Right ventricle myocardium inferior (tissue), 1 donor: ENCODE measurements around the gene KISS1R. TPM values are rescaled to one million over a fixed set of nuclear protein-coding genes. Genes with fewer than 3 reads are reported as not detected.

ENCODE experiments used
- ATAC-seq: fragments of 200-7000 bp; cut with Tn5 transposase; one replicate; pipeline ENCODE4 v1.9.1; 2020; ENCODE audit warnings: mild to moderate bottlenecking, moderate library complexity
- DNase-seq: peaks from one replicate; pipeline ENCODE4 v3.0.0; 2021; ENCODE audit errors: missing footprints
- intact Hi-C: fragments of 100-400 bp; cut with DNase I; formaldehyde crosslinking; loops from one replicate; pipeline ENCODE4 v1.11.0; 2022
- total RNA-seq: library from RNA; stranded (reverse); fragmentation: NEBNext Ultra II Directional; extraction: Animal tissue kit (Norgen Biotek cat#: 25700); gene quantifications from one replicate; pipeline ENCODE4 v1.2.1, GENCODE V29; 2021
- donor health status: DM: no; HTN: yes; CAD: no; lungs with severe emphysema.

Gene KISS1R
- total RNA-seq, 1 donor from 2014 or later, result not detected

DNA sequence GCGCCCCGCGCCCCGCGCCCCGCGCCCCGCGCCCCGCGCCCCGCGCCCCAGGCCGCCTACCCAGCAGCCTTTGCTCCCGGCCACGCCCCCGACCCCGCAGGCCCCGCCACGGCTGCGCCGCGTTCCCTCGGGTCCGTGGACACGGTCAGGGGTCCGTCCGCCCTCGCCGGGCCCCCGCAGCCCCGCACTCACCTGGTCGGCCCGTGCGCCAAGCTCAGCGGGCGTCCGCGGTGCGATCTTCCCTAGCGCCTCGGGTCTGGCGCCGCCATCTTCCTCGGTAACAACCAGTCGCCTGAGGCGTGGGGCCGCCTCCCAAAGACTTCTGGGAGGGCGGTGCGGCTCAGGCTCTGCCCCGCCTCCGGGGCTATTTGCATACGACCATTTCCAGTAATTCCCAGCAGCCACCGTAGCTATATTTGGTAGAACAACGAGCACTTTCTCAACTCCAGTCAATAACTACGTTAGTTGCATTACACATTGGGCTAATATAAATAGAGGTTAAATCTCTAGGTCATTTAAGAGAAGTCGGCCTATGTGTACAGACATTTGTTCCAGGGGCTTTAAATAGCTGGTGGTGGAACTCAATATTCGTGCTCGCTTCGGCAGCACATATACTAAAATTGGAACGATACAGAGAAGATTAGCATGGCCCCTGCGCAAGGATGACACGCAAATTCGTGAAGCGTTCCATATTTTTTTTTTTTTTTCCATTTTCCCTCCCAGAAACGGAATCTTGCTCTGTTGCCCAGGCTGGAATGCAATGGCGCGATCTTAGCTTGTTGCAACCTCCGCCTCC lies 24.0 kb upstream of the KISS1R start, which contains the start of the genes MED16 and RNU6-9:
Gene MED16, minus strand, starts transcription at position 294 of the 796 bp plus-strand sequence. CDS start 2,056 bp downstream, outside the sequence.
Gene RNU6-9, plus strand, starts transcription at position 591 of the 796 bp plus-strand sequence.
- peak; percentile 98 for ATAC-seq
- intact Hi-C loops, result no loop called here
- peak; percentile 96 for DNase-seq

DNA sequence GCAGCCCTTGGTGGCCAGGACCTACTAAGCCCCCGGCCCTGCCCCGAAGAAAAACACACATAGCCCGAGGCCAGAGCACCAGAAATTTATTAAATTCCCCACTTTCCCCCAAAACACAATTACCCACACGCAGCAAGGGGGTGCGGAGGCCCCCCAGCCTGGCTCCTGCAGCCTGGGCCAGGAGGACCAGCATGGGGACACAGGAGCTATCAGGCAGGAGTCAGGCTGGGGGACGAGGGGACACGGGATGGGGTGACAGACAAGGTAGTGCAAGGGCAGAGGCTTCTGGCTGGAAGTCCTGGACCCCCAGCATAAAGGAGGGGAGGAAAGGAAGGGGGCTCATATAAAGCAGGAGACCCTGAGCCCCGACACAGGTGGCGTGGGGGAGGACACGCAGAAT lies 20.7 kb upstream of the KISS1R start:
- intact Hi-C loops, result no loop called here
- ATAC-seq, result no peak
- DNase-seq, result no peak

DNA sequence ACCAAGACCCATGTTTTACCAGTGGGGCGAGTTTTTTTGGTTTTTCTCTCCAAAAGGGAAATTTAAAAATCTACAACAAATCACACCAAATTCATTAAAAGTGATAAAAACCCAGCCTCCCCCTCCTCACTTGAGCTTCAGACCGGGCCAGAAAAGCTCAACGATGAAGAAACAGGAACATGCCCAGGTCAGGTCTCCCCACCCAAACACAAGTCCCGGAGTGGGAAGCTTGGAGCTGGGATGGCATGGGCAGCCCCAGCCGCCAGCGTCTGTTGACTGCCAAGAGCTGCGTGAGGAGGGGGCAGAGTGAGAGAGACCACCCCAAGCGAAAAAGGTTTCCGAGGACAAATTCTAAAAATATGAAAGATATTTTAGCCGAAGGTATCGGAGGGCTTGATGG lies 20.1 kb upstream of the KISS1R start:
- ATAC-seq (no peak), DNase-seq (no peak)
- intact Hi-C loops, result no loop called here

DNA sequence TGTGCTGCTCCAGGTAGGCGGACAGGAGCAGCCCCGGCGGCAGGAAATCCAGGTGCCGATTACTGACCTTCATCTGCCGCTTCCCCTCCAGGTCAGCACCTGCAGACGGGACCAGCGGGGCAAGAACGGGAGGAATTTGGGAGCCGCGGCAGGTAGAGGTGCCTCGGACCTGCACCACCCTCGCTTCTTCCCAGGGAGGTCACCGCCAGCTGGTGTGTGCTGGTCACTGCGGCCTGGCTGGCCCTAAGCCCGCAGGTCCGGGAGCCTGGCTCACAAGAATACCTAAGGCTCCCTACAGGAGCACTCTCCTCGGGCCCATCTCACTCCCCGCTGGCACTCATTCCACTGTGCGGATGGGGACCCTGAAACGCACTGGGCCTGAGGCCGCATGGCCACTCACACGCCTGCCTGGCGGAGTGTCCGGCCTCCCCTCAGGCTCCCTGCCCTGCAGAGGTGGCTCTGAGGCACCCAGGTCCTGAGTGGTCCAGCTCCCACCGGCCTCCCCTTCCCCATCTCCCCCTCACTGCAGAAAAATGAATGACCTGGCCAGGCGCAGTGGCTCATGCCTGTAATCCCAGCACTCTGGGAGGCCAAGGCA lies 19.6 kb upstream of the KISS1R start:
- DNase-seq, result no peak
- no peak for ATAC-seq
- intact Hi-C loops, result no loop called here

DNA sequence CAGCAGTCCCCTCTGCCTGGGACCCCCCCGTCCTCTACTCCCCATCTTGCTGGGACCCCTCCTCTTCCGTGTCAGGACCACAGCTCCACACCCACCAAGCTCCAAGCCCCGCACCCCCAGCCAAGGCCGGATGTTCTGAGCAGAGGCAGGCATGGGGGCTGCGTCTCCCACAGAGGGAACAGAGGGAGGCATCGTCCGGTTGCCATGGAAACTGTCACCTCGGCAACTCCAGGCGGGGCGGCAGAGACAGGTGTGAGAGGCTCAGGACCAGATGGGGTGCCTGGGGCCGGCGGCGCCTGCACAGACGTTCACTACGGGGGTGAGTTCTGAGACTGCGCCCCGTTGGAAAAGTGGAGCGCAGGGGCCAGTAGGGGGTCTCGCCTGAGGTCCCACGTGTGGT lies 18.5 kb upstream of the KISS1R start:
- ATAC-seq (no peak), DNase-seq (no peak)
- intact Hi-C loops, result no loop called here

DNA sequence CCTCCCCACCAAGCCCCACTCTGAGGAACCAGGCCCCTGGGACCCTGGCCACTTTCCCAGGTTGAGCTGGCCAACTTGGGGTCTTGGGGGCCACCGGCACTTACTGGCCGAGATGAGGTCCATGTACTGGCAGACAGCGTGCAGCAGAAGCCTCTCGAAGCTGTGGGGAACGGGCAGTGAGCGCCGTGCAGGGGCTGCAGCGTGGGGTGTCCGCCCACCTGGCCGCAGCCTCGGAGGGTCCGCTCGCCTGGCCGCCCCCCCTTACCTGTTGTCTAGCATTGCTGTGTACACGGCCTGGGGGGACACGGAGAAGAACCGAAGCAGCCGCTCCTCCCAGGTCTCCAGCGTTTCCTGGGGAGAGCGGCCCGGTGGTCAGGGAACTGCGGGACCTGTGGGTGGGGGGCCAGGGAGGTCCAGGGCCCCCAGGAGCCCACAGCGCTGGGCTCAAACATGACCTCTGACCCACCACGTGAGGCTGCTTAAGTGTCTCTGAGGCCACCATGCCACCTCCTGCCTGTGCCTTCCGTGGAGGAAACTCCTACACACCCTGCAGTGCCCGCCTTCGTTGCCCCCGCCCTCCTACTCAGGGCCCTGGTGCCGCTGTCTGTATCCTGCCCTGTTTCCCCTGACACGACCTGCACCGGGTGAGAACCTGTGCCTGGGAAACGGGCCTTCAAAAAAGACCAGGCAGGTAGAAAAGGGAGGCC lies 17.6 kb upstream of the KISS1R start:
- ATAC-seq, result no peak
- DNase-seq, result no peak
- intact Hi-C loops, result no loop called here

DNA sequence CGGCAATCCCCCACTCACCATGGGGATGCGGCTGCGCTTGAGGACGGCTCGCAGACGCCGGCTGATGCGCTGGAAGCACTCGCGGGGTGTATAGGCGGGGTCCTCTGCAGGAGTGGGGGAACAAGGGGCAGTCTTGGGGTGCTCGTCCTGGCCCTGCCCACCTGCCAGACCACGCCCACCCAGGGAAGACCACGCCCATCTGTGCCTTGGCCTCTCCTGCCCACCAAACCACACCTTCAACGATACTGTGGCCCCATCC lies 17.2 kb upstream of the KISS1R start:
- DNase-seq, result no peak
- no peak for ATAC-seq
- intact Hi-C loops, result no loop called here

DNA sequence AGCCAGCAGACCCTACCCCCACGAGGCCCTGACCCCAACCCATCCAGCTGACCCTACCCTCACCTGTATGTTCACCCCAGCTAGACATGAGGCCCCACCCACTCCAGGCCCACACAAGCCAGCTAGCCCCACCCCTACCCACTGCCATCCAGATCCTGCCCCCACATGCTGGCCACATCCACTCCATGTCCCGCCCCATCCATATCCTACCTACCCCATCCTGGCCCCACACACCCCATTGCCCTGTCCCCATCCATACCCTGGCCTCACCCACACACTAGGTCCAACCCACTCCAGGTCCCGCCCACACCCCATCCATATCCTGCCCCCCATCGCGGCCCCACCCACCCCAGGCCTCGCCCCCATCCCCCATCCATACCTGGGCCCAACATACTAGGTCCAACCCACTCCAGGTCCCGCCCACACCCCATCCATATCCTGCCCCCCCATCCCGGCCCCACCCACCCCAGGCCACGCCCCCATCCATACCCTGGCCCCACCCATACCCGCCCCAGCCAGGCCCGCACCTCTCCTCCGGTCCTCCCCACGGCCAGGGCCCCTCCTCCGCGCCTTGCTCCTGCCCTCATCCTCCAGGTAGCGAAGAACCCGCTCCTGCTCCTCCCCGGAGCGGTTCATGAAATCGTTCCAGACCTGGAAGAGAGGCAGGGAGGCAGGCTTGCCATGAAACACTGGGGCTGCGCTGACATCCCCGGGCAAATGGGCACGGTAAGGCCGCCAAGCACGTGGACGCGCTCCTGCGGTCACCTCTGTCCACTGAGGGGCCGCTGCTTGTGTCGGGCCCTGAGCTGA lies 16.6 kb upstream of the KISS1R start:
- DNase-seq (no peak), ATAC-seq (peak; percentile 9)
- intact Hi-C loops, result no loop called here

DNA sequence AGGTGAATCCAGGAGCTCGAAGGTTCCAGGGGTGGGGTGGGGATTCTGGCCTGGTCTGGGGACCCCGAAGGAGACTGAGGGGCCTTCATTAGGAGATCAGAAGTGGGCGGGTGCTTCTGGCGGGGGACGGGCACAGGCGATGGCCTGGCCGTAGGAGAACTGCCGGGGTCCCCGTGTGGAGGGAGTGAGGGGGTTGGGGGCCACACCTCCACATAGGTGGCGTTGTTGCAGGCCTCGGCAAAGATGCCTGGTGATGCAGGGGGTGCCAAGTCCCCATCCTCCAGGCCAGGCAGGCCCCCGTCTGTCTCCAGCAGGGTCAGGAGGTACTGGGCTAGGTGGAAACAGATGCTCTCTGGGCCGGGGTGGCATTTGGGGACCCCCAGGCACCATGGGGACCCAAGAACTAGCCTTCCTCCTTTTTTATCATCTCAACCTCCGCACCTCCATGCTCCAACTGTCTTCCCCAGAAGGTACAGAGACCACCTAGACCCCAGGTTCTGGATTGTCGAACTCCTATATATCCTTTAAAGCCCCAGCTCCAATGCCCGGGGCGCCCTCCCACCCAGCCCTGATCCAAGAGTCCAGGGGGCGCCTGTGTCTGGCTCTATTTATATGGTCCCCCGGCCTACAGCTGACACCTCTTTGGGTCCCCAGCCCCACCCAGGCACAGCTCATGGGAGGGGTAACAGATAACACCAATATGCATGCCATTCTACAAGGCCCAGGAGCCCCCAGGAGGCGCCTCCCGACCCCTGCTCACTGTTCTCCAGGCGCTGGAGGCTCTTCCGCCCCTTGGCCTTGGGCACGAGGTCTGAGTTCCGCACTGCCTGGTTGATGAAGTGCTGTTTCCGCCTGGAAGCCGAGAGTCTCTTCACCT lies 15.7 kb upstream of the KISS1R start:
- no peak for ATAC-seq
- intact Hi-C loops, result no loop called here
- no peak for DNase-seq

DNA sequence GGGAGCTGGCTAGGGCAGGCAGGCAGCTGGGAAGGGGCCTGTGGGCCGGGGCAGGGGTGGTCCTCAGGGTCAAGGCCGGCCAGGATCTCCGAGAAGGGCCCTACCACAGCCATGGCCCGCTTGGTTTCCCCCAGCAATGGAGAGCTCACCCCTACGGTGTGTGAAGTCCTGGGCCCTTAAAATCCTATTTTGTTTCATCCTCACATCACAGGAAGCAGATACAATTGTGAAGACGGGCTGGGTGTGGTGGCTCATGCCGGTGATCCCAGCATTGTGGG lies 15.1 kb upstream of the KISS1R start:
- ATAC-seq, result no peak
- intact Hi-C loops, result no loop called here
- DNase-seq, result no peak

DNA sequence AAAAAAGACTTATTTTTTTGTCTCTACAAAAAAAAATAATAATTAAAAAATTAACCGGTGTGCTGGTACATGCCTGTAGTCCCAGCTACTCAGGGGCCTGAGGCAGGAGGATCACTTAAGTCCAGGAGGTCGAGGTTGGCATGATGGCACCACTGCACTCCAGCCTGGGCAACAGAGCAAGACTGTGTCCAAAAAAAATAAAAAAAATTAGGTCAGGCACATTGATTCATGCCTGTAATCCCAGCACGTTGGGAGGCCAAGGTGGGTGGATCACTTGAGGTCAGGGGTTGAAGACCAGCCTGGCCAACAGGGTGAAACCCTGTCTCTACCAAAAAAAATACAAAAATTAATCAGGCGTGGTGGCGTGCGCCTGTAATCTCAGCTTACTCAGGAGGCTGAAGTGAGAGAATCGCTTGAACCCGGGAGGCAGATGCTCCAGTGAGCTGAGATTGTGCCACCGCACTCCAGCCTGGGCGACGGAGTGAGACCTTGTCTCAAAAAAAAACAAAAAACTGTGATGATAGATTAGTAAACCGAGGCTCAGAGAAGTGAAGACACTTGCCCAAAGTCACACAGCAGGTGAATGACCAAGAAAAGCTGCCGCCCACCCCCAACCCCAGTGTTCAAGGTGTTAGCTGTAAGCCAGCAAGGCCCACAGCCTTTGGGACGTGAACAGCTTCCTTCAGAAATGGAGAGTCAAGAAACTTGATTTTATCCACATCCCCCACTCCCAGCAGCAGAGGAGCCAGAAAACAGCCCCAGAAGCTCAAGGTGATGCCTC lies 14.5 kb upstream of the KISS1R start:
- no peak for DNase-seq
- ATAC-seq, result no peak
- intact Hi-C loops, result no loop called here

DNA sequence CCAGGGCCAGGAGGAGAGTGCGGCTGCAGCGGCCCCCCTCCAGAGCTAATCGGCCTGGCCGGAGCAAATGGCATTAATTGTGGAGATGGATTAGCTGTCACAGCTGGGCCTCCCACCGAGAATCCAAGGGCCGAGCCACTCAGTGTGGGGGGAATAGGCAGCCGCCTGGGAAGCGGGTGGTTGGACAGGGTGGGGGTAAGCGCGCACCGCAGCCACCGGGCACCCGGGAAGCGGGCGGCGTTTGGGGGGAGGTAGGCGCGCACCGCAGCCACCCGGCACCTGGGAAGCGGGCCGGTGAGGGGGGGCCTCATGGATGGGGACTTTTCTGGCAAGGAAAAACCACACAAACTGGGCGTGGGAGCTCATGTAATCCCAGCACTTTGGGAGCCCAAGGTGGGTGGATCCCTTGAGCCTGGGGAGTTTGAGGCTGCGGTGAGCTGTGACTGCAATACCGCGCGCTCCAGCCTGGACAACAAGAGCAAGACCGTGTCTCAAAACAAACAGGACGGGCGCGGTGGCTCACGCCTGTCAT lies 13.8 kb upstream of the KISS1R start:
- no peak for DNase-seq
- intact Hi-C loops, result no loop called here
- ATAC-seq, result no peak

DNA sequence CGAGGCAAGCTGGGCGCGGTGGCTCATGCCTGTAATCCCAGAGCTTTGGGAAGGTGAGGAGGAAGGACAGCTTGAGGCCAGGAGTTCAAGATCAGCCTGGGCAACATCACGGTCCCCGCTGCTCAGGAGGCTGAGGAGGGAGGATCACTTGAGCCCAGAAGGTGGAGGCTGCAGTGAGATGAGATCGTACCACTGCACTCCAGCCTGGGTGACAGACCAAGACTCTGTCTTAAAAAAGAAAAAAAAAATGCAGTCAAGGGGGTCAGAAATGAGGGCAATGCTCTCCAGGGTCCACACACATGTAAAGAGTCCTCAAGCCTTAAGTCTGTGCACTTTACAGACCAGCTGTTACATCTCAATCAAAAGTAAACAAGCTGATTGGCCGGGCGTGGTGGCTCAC lies 12.6 kb upstream of the KISS1R start:
- intact Hi-C loops, result no loop called here
- no peak for ATAC-seq
- no peak for DNase-seq

DNA sequence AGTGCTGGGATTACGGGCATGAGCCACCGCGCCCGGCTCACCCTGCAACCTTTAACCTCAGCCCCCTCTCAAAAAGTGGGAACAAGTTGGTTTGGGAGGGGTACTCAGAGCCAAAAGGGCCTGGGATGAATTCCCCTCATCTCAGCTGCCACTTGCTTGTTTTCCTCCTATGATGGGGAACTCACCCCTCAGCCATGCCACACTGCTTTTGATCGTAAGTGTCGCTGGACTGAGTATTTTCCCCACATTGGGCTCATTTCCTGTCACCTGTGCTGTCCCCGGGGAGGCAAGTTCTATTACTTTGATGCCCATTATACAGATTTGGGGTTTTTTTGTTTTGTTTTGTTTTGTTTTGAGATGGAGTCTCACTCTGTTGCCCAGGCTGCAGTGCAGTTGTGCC lies 10.7 kb upstream of the KISS1R start:
- no peak for ATAC-seq
- no peak for DNase-seq
- intact Hi-C loops, result no loop called here

DNA sequence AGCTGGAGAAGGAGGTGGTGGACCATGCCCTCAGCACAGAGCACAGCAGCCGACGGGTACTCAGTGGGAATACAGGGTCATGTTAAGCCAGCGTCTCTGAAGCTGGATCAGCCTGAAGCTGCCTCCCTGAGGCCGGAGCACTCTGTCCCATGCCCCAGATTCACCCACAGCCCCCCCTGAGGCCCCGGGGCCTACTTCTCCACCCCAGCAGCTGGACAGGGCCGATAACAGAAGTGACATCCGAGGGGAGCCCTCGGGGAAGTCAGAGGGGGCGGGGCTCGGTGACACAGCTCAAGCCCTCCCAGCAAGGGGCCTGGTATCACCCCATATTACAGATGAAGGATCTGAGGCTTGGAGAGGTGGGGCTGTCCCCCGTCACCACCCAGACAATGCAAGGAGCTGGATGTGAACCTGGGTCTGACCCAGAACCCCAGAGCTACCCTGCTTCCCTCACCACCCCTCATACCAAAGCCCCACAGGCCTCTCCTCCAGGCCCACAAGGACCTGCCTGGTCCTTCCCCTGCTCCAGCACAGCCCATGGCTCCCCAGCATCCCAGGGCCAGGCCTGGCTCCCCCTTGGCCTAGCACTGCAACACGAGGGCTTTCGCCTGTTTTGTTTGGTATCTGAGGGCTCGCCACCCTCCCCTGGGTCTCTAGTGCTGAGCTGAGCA lies 9.8 kb upstream of the KISS1R start:
- DNase-seq, result no peak
- intact Hi-C loops, result no loop called here
- ATAC-seq, result no peak

DNA sequence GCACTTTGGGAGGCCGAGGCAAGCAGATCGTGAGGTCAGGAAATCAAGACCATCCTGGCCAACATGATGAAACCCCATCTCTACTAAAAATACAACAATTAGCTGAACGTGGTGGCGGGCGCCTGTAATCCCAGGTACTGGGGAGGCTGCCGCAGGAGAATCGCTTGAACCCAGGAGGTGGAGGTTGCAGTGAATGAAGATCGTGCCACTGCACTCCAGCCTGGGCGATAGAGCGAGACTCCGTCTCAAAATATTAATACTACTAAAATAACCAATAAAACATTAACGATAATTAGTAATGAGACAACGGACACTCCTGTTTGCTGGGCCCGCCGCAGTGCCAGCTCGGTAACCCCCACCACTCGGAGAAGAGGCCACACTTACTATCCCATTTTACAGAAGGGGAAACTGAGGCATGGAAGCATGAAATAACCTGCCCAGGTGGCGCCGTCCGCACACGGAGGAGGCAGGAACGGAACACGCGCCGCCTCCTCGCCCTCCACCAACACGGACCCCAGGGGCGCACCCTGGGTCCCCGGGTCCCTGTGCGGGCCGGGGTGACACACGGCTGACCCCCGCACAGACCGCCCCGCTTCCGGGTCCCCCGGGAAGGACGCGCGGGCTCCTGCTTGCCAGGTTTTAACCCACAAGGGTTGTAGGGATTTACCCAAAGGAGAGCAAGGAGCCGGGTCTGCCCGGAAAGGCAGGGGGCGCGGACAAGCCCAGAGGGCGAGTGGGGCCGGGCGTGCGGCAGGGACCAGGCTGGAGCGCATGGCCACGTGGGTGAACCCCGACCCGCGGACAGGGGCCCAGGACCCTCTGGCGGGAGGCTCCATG lies 5.7 kb upstream of the KISS1R start:
- DNase-seq (no peak), ATAC-seq (no peak)
- intact Hi-C loops, result loop anchor here (5.0 kb wide), 1 partner anchor 39 kb away; no protein-coding TSS in a partner anchor
